H9 (cell line): ENCODE measurements around the gene SLC51B. TPM values are rescaled to one million over a fixed set of nuclear protein-coding genes. Genes with fewer than 3 reads are reported as not detected.

ENCODE experiments used
- DNase-seq: peaks from one replicate; pipeline ENCODE4 v3.0.0-alpha.2; 2017
- H2AFZ ChIP-seq: one replicate; pipeline ENCODE4 v1.6.1; 2013; ENCODE audit warnings: mild to moderate bottlenecking, low read length, control low read depth, moderate library complexity
- H2AK5ac ChIP-seq: 2 replicates; pipeline ENCODE4 v1.6.1; 2013; ENCODE audit warnings: low read length, control low read depth, mixed read lengths; ENCODE audit not compliant: insufficient read length
- H2BK120ac ChIP-seq: one replicate; pipeline ENCODE4 v1.6.1; 2013; ENCODE audit warnings: low read depth, mild to moderate bottlenecking, low read length, control low read depth, inconsistent platforms; ENCODE audit not compliant: poor library complexity, severe bottlenecking
- H2BK12ac ChIP-seq: 2 replicates; pipeline ENCODE4 v1.6.1; 2013; ENCODE audit warnings: low read length, control low read depth, mixed read lengths, low read depth; ENCODE audit not compliant: insufficient read length
- H2BK15ac ChIP-seq: 2 replicates; pipeline ENCODE4 v1.6.1; 2013; ENCODE audit warnings: low read depth, low read length, control low read depth
- H2BK20ac ChIP-seq: one replicate; pipeline ENCODE4 v1.6.1; 2013; ENCODE audit warnings: low read depth, mild to moderate bottlenecking, low read length, control low read depth, inconsistent platforms; ENCODE audit not compliant: poor library complexity, severe bottlenecking
- H2BK5ac ChIP-seq: 2 replicates; pipeline ENCODE4 v1.6.1; 2013; ENCODE audit warnings: low read length, control low read depth, mixed read lengths; ENCODE audit not compliant: insufficient read length
- H3K14ac ChIP-seq: 2 replicates; pipeline ENCODE4 v1.6.1; 2013; ENCODE audit warnings: low read length, control low read depth; ENCODE audit not compliant: insufficient read depth
- H3K18ac ChIP-seq: 2 replicates; pipeline ENCODE4 v1.6.1; 2013; ENCODE audit warnings: low read depth, mild to moderate bottlenecking, mixed read lengths, low read length, control low read depth; ENCODE audit not compliant: insufficient read length
- H3K23ac ChIP-seq: 2 replicates; pipeline ENCODE4 v1.6.1; 2013; ENCODE audit warnings: low read length, control low read depth, mixed read lengths, low read depth; ENCODE audit not compliant: insufficient read length
- H3K23me2 ChIP-seq: 2 replicates; pipeline ENCODE4 v1.6.1; 2013; ENCODE audit warnings: low read depth, mild to moderate bottlenecking, mixed read lengths, low read length, control low read depth; ENCODE audit not compliant: insufficient read length, poor library complexity, severe bottlenecking
- H3K27ac ChIP-seq: 2 replicates; pipeline ENCODE4 v1.5.1; 2013; ENCODE audit warnings: low read length, control low read depth, mixed read lengths, low read depth; ENCODE audit not compliant: insufficient read length
- H3K27me3 ChIP-seq: 2 replicates; pipeline ENCODE4 v1.6.1; 2013; ENCODE audit warnings: low read length, control low read depth, inconsistent platforms; ENCODE audit not compliant: insufficient read depth
- H3K4ac ChIP-seq: 2 replicates; pipeline ENCODE4 v1.6.1; 2013; ENCODE audit warnings: low read depth, mild to moderate bottlenecking, control low read depth, inconsistent platforms, low read length, moderate library complexity
- H3K4me1 ChIP-seq: 2 replicates; pipeline ENCODE4 v1.6.1; 2013; ENCODE audit warnings: low read length, control low read depth, inconsistent platforms; ENCODE audit not compliant: insufficient read depth
- H3K4me2 ChIP-seq: 2 replicates; pipeline ENCODE4 v1.6.1; 2013; ENCODE audit warnings: low read length, control low read depth, mixed read lengths; ENCODE audit not compliant: insufficient read length, insufficient read depth
- H3K56ac ChIP-seq: 2 replicates; pipeline ENCODE4 v1.6.1; 2013; ENCODE audit warnings: low read depth, mild to moderate bottlenecking, mixed read lengths, low read length, control low read depth; ENCODE audit not compliant: insufficient read length
- H3K79me1 ChIP-seq: 2 replicates; pipeline ENCODE4 v1.6.1; 2013; ENCODE audit warnings: low read depth, mild to moderate bottlenecking, moderate library complexity, low read length, control low read depth, inconsistent platforms; ENCODE audit not compliant: insufficient read depth, poor library complexity, severe bottlenecking
- H3K79me2 ChIP-seq: 2 replicates; pipeline ENCODE4 v1.6.1; 2013; ENCODE audit warnings: low read length, control low read depth, inconsistent platforms; ENCODE audit not compliant: insufficient read depth
- H3K9ac ChIP-seq: 2 replicates; pipeline ENCODE4 v1.6.1; 2013; ENCODE audit warnings: low read length, control low read depth, mixed read lengths; ENCODE audit not compliant: insufficient read length; ENCODE audit errors: extremely low read depth
- H3K9me3 ChIP-seq: one replicate; pipeline ENCODE4 v1.6.1; 2013; ENCODE audit warnings: low read depth, low read length, inconsistent platforms; ENCODE audit not compliant: control insufficient read depth
- H3T11ph ChIP-seq: one replicate; pipeline ENCODE4 v1.6.1; 2013; ENCODE audit warnings: mild to moderate bottlenecking, low read length, control low read depth, inconsistent platforms
- H4K20me1 ChIP-seq: one replicate; pipeline ENCODE4 v1.6.1; 2013; ENCODE audit not compliant: control insufficient read depth, insufficient read length, insufficient read depth
- H4K5ac ChIP-seq: 2 replicates; pipeline ENCODE4 v1.6.1; 2013; ENCODE audit warnings: low read depth, mild to moderate bottlenecking, mixed read lengths, low read length, control low read depth; ENCODE audit not compliant: insufficient read length
- H4K8ac ChIP-seq: replicated peaks from 2 replicates; pipeline ENCODE4 v1.6.1; 2013; ENCODE audit warnings: low read length, control low read depth, mixed read lengths, low read depth; ENCODE audit not compliant: insufficient read length
- H4K91ac ChIP-seq: 2 replicates; pipeline ENCODE4 v1.6.1; 2013; ENCODE audit warnings: low read depth, mild to moderate bottlenecking, moderate library complexity, mixed read lengths, low read length, control low read depth; ENCODE audit not compliant: insufficient read length
- H3K27ac Mint-ChIP-seq, 3 experiments: 2 replicates in 2 of 3; 3 replicates in 1 of 3; pipeline ENCODE4 v1.8.0; 2020 to 2021; ENCODE audit warnings: mixed read lengths in 3 of 3, mild to moderate bottlenecking in 1 of 3, moderate library complexity in 1 of 3
- H3K27me3 Mint-ChIP-seq: 2 replicates; pipeline ENCODE4 v1.8.0; 2021; ENCODE audit warnings: low read depth, mild to moderate bottlenecking, moderate library complexity, mixed read lengths
- H3K36me3 Mint-ChIP-seq, 3 experiments: 2 replicates in 2 of 3; 3 replicates in 1 of 3; pipeline ENCODE4 v1.8.0; 2020 to 2021; ENCODE audit warnings: low read depth in 3 of 3, mixed read lengths in 3 of 3; ENCODE audit not compliant: insufficient read depth in 1 of 3
- H3K4me1 Mint-ChIP-seq, 2 experiments: 2 replicates each; pipeline ENCODE4 v1.8.0; 2020; ENCODE audit warnings: mixed read lengths in 2 of 2
- H3K4me3 Mint-ChIP-seq, 2 experiments: 2 replicates in 1 of 2; 3 replicates in 1 of 2; pipeline ENCODE4 v1.8.0; 2020 to 2021; ENCODE audit warnings: mild to moderate bottlenecking in 2 of 2, mixed read lengths in 2 of 2, moderate library complexity in 1 of 2
- H3K9me3 Mint-ChIP-seq, 2 experiments: 2 replicates in 1 of 2; 3 replicates in 1 of 2; pipeline ENCODE4 v1.8.0; 2020; ENCODE audit warnings: mild to moderate bottlenecking in 2 of 2, mixed read lengths in 2 of 2, moderate library complexity in 1 of 2
- WGBS: extraction: QIAGEN DNeasy Blood & Tissue Kit; methylation state at CpG from one replicate; pipeline ENCODE4 v1.1.7; 2013; ENCODE audit warnings: missing lambda C conversion rate, low lambda C conversion rate, mixed read lengths; ENCODE audit not compliant: insufficient read length; ENCODE audit errors: extremely low coverage; 5-methylcytosine and 5-hydroxymethylcytosine counted together
- total RNA-seq: library from RNA; stranded (reverse); gene quantifications from 2 replicates; pipeline ENCODE4 v1.2.1, GENCODE V29; 2021
- TF ChIP-seq, protein P1 (sequence below): fragments of 200-600 bp; sonication (generic); conservative IDR thresholded peaks from 3 replicates; pipeline ENCODE4 v1.8.0; 2021; ENCODE audit warnings: antibody characterized with exemption, mild to moderate bottlenecking

Gene SLC51B
- total RNA-seq, 1 experiment from 2014 or later, result not detected

DNA sequence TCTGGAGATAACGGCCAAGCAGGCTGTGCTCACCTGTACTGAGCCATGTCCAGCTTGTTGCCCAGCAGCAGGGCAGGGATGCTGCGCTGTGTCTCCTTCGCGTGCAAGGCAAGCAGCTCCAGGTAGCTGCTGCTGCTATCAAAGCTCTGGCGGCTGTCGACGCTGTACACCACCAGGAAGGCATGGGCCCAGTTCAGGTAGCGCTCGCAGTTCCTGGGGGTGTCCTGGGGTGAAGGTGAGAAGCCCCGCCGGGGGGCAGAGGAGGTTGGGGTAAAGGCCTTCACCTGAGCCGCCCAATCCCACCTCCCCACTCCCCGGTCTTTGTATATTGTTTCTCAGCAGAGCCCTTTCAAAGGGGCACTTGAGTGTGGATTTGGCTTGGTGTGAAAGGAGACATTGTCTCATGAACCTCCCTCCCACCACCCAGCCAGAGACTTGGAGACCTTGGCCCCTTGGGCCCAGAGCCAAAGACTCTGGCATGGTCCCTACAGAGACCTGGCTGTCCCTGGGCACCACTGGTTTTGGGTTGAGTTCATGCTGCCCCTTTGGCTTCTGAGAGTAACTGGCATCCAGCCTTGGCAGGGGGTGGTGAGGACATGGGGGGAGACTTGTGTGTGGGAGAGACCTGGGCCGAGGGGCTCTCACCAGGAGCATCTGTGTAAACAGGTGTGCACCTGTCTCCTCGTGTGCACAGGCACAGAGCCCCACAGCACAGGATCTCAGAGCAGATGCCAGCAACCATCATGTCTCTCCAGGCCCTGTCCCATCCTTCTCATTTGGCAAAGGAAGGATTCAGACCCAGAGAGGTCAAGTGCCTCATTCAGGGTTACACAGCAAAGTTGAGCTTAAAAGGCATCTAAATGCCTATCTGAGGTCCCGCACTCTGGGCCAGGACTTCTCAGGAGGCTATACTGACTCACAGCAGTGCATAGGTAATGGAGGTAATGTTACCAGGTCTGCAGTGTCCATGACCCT lies 13.5 kb downstream of the SLC51B start:
- H3K36me3 Mint-ChIP-seq, result peaks cover 0 to 7% (median 6%) of the 10 kb centered on the region in 3 experiments; a peak in 3 of 7 replicates
- Histone ChIP-seq H3K9me3 (no peaks in the 10 kb centered on the region), H2BK5ac (no peak overlapping the region), H3K23me2 (no peaks in the 10 kb centered on the region), H4K8ac (no peak overlapping the region), H3K9ac (no peak overlapping the region), H2AK5ac (no peak overlapping the region), H3K23ac (no peak overlapping the region), H3K27me3 (no peaks in the 10 kb centered on the region), H2BK12ac (no peak overlapping the region), H3K18ac (no peak overlapping the region), H2BK20ac (no peak overlapping the region), H4K5ac (no peak overlapping the region), H4K20me1 (no peaks in the 10 kb centered on the region), H4K91ac (no peak overlapping the region), H3K4me1 (no peaks in the 10 kb centered on the region), H3K79me2 (no peaks in the 10 kb centered on the region), H3K56ac (no peak overlapping the region), H2AFZ (no peak overlapping the region), H3K14ac (no peak overlapping the region), H3K27ac (no peak overlapping the region), H2BK120ac (no peak overlapping the region), H3K4me2 (no peak overlapping the region), H3T11ph (no peak overlapping the region), H2BK15ac (no peak overlapping the region), H3K79me1 (no peaks in the 10 kb centered on the region), H3K4ac (no peak overlapping the region)
- TF ChIP-seq, protein P1, sequence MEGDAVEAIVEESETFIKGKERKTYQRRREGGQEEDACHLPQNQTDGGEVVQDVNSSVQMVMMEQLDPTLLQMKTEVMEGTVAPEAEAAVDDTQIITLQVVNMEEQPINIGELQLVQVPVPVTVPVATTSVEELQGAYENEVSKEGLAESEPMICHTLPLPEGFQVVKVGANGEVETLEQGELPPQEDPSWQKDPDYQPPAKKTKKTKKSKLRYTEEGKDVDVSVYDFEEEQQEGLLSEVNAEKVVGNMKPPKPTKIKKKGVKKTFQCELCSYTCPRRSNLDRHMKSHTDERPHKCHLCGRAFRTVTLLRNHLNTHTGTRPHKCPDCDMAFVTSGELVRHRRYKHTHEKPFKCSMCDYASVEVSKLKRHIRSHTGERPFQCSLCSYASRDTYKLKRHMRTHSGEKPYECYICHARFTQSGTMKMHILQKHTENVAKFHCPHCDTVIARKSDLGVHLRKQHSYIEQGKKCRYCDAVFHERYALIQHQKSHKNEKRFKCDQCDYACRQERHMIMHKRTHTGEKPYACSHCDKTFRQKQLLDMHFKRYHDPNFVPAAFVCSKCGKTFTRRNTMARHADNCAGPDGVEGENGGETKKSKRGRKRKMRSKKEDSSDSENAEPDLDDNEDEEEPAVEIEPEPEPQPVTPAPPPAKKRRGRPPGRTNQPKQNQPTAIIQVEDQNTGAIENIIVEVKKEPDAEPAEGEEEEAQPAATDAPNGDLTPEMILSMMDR, result no peak
- H3K4me3 Mint-ChIP-seq, result no peak overlapping the region
- no peaks in the 10 kb centered on the region for H3K9me3 Mint-ChIP-seq
- H3K4me1 Mint-ChIP-seq, result no peaks in the 10 kb centered on the region
- DNase-seq, result no peak
- no CpG with 5 or more reads among the region's 16 CpGs for WGBS
- no peak overlapping the region for H3K27ac Mint-ChIP-seq
- H3K27me3 Mint-ChIP-seq, result no peaks in the 10 kb centered on the region
